Mucosa of descending colon (tissue), 3 donors: ENCODE results near the gene FNTB. TPM values are rescaled to one million over a fixed set of nuclear protein-coding genes. Genes with fewer than 3 reads are reported as not detected.

Experiments used
- ATAC-seq: fragments of 200-7000 bp; cut with Tn5 transposase; one replicate; pipeline ENCODE4 v1.9.1; 2020; ENCODE audit warnings: mild to moderate bottlenecking, moderate library complexity
- DNase-seq, 3 donors: peaks; one replicate each; pipeline ENCODE4 v3.0.0-alpha.2; 2020
- H3K36me3 ChIP-seq: fragments of 200-600 bp; one replicate; pipeline ENCODE4 v1.8.0; 2021; ENCODE audit warnings: low read depth, mild to moderate bottlenecking
- H3K4me1 ChIP-seq: fragments of 200-600 bp; one replicate; pipeline ENCODE4 v1.8.0; 2021; ENCODE audit warnings: low read depth, mild to moderate bottlenecking
- H3K4me3 ChIP-seq: fragments of 200-600 bp; one replicate; pipeline ENCODE4 v1.8.0; 2021; ENCODE audit warnings: mild to moderate bottlenecking
- H3K9me3 ChIP-seq: fragments of 200-600 bp; one replicate; pipeline ENCODE4 v1.8.0; 2021; ENCODE audit warnings: mild to moderate bottlenecking
- intact Hi-C, 2 donors: fragments of 100-400 bp; cut with DNase I in 1 of 2; cut with micrococcal nuclease in 1 of 2; formaldehyde crosslinking; loops; one replicate each; pipeline versions ENCODE4 v1.11.0 to v1.11.1; 2022; cut with DNase I, micrococcal nuclease
- total RNA-seq, 3 donors: library from RNA; stranded (reverse); fragmentation: NEBNext Ultra II Directional in 2 of 3; extraction: Animal tissue kit (Norgen Biotek cat#: 25700) in 2 of 3; gene quantifications; one replicate each; pipeline versions ENCODE4 v1.2.1 to v1.2.4, GENCODE V29; 2021 to 2023
- TF ChIP-seq, protein P1 (sequence below): fragments of 200-600 bp; IDR thresholded peaks from one replicate; pipeline ENCODE4 v1.8.0; 2022; ENCODE audit warnings: antibody characterized with exemption, mild to moderate bottlenecking
- donor health status: DM: no; HTN: no; CAD: no; lungs with moderate emphysema.
- donor health status: DM: no; HTN: no; CAD: no.
- donor health status: DM: no; HTN: yes; CAD: no.

FNTB gene
- total RNA-seq, 3 donors from 2014 or later, result 14.5 to 18.3 (median 14.5) TPM

DNA sequence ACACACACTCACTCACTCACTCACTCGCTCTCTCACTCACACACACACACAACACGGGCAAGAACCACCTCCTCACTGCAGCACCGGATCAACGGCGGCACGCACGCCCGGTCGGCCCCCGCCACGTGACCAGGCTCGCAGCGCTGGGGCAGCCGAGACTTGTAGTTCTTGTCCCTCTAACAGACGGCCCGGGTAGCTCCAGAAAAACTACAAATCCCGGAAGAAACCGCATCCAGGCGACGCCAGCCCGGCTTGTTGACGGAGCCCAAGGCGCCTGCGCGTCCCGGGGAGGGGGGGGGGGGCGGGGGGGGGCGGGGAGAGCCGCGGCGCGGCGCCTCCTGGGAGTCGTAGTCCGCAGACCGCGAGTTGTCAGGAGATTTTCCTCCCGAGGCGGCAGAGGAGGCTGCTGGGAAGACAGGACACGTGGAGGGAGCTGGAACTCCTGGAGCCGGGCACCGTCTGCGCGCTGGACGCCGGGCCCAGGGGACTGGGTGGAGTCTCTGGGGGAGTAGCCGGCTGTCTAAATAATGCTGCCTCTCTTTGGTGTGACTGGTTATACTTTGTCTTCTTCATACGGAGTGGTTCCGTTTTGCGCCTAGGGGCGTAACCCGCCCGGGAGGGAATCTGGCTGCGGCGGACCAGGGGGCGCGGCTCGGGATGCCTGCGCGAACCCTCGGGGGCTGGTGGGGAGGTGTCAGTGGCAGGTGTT is 115.9 kb downstream of the FNTB start, which contains the start of gene MAX:
MAX (minus strand) TSS at position 77 of the 709 bp plus-strand sequence. CDS start 178 bp downstream, outside the sequence.
- H3K36me3 ChIP-seq, result no peaks in the 10 kb centered on the region
- ATAC-seq, result peak; percentile 91
- H3K4me1 ChIP-seq, result peaks cover 11% of the 10 kb centered on the region
- H3K9me3 ChIP-seq, result no peaks in the 10 kb centered on the region
- TF ChIP-seq, protein P1, sequence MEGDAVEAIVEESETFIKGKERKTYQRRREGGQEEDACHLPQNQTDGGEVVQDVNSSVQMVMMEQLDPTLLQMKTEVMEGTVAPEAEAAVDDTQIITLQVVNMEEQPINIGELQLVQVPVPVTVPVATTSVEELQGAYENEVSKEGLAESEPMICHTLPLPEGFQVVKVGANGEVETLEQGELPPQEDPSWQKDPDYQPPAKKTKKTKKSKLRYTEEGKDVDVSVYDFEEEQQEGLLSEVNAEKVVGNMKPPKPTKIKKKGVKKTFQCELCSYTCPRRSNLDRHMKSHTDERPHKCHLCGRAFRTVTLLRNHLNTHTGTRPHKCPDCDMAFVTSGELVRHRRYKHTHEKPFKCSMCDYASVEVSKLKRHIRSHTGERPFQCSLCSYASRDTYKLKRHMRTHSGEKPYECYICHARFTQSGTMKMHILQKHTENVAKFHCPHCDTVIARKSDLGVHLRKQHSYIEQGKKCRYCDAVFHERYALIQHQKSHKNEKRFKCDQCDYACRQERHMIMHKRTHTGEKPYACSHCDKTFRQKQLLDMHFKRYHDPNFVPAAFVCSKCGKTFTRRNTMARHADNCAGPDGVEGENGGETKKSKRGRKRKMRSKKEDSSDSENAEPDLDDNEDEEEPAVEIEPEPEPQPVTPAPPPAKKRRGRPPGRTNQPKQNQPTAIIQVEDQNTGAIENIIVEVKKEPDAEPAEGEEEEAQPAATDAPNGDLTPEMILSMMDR, result no peak
- DNase-seq, result peak; percentile 97 to 99 (median 98)
- peak within 1 kb of the TSS; percentile 91 for H3K4me3 ChIP-seq
- intact Hi-C loops, result no loop called here

DNA sequence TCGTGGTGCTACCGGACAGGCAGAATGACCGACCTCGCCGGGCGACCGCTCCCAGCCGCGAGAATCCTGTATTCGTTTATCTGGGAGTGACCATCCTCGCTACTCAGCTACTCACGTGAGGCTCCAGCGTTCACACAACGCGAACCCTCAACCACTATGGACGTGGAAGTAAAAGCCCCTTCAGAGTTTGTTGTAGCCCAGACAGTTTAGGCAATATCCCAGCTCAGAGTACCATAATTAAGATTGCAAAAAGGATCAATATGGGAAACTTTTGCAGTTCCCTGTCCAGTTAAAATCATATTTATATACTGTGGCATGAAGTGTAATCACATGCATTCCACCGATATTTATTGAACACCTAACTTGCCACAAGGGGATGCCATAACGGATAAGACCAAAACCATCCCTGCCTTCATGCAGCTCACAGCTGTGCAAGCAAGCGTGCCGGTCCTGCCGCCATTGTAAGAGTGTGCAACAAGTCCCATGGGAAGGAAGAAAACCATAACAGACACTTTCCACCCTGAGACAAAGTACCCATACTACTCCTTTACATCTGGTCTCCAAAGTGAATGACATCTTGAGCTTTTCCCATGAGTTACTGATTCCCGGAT is 116.6 kb downstream of the FNTB start:
- Histone ChIP-seq H3K9me3 (no peaks in the 10 kb centered on the region), H3K4me1 (peaks cover 11% of the 10 kb centered on the region), H3K36me3 (no peaks in the 10 kb centered on the region), H3K4me3 (peak overlapping the region; percentile 7)
- DNase-seq, result peak in 2 of 3 donors; percentile 39 to 44
- intact Hi-C loops, result no loop called here
- TF ChIP-seq, protein P1, result no peak
- peak; percentile 1 for ATAC-seq

DNA sequence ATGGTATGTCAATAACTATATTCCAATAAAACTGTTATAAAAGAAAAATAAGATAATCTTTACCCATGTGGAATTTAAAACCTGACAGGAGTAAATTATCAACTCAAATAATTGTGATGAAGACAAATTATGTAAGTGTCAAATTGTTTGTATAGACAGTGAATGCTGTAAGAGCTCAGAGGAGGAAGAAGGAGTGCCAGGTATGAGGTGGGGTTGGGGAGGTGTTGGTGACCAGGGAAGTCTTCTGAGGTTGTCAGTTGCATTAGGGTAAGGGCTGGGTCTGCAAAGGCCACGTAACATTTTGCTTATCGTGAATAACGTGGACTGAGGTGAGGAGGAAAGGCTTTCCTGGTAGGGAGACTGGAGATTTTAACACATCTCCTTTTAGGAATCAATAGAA is 118.1 kb downstream of the FNTB start:
- Histone ChIP-seq H3K4me3 (no peak overlapping the region), H3K4me1 (peaks cover 11% of the 10 kb centered on the region), H3K36me3 (no peaks in the 10 kb centered on the region), H3K9me3 (no peaks in the 10 kb centered on the region)
- DNase-seq (peak in 1 of 3 donors; percentile 43), ATAC-seq (peak; percentile 10)
- TF ChIP-seq, protein P1, result no peak
- intact Hi-C loops, result no loop called here

DNA sequence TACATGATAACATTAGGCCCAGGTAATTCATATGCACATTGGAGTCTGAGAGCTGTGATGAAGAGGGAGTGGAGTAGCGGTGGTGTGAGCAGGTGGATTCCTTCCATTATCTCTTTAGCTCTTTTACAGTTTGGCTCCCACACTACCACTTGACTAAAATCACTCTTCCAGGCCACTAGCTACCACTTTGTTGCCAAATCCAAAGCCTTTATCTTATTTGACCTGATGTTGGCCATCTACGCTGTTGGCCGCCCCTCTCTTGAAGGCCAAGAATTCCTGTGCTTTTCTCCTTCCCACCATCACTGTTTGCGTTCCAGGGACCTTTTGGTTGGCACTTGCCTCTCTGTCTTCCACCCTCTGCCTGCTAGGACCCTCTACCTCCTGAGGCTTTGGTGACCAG is 119.6 kb downstream of the FNTB start:
- Histone ChIP-seq H3K9me3 (no peaks in the 10 kb centered on the region), H3K4me1 (peaks cover 5% of the 10 kb centered on the region), H3K36me3 (no peaks in the 10 kb centered on the region), H3K4me3 (no peak overlapping the region)
- ATAC-seq (no peak), DNase-seq (no peak)
- TF ChIP-seq, protein P1, result no peak
- intact Hi-C loops, result no loop called here

DNA sequence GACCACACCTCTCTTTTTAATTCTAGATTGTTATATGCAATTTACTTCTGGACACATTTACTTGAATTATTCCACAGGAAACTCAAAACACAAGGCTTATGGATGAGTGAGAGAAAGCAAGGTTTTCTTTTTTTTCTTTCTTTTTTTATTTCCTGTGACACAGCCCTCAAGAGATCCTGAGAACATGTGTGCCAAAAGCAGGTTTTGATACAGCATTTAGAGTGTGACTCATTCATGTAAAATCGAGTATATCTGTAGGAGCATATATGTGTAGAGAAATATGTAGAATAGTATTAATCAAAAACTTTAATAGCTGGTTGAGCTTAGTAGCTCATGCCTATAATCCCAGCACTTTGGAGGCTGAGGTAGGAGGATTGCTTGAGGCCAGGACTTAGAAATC is 120.0 kb downstream of the FNTB start:
- intact Hi-C loops, result no loop called here
- no peaks in the 10 kb centered on the region for H3K9me3 ChIP-seq
- no peaks in the 10 kb centered on the region for H3K36me3 ChIP-seq
- TF ChIP-seq, protein P1, result no peak
- ATAC-seq, result no peak
- no peak overlapping the region for H3K4me3 ChIP-seq
- peaks cover 5% of the 10 kb centered on the region for H3K4me1 ChIP-seq
- no peak for DNase-seq
